GM21360 (cell line): ENCODE measurements around the gene RALGAPB.

Experiments
- ATAC-seq: cut with Tn5 transposase; IDR thresholded peaks from one replicate; pipeline ENCODE4 v1.9.1; 2021; ENCODE audit warnings: mild to moderate bottlenecking, moderate library complexity; ENCODE audit not compliant: unreplicated experiment

The RALGAPB gene

GRCh38 chr20:38603286-38603685, 130.6 kb downstream of the RALGAPB start:
- no peak for ATAC-seq

- no peak for ATAC-seq
These were observed 132.2 kb downstream of the RALGAPB start for GRCh38 chr20:38604873-38605303.

GRCh38 chr20:38607351-38607750, 134.7 kb downstream of the RALGAPB start:
- ATAC-seq: no peak

GRCh38 chr20:38608188-38608587, 135.5 kb downstream of the RALGAPB start:
- ATAC-seq: no peak

- no peak for ATAC-seq
These were observed 137.2 kb downstream of the RALGAPB start for GRCh38 chr20:38609815-38610214.

GRCh38 chr20:38610521-38610920, 137.9 kb downstream of the RALGAPB start:
- ATAC-seq: no peak

- no peak for ATAC-seq
These were observed 140.3 kb downstream of the RALGAPB start for GRCh38 chr20:38612751-38613515.

- ATAC-seq: no peak
These were observed 142.6 kb downstream of the RALGAPB start for GRCh38 chr20:38615283-38615682.

GRCh38 chr20:38616457-38616856, 143.8 kb downstream of the RALGAPB start:
- no peak for ATAC-seq

GRCh38 chr20:38617011-38617829, 144.6 kb downstream of the RALGAPB start:
- ATAC-seq: no peak

- no peak for ATAC-seq
These were observed 145.2 kb downstream of the RALGAPB start for GRCh38 chr20:38617830-38618196.

GRCh38 chr20:38620441-38620840, 147.8 kb downstream of the RALGAPB start:
- no peak for ATAC-seq

- ATAC-seq: no peak
These were observed 150.4 kb downstream of the RALGAPB start for GRCh38 chr20:38623061-38623460.

GRCh38 chr20:38624084-38624483, 151.4 kb downstream of the RALGAPB start:
- no peak for ATAC-seq

GRCh38 chr20:38625896-38626295, 153.3 kb downstream of the RALGAPB start:
- ATAC-seq: no peak

- ATAC-seq: no peak
These were observed 154.4 kb downstream of the RALGAPB start for GRCh38 chr20:38626921-38627659.
